Peyer's patch (tissue), 4 donors: ENCODE measurements around the gene SLC24A4.

Source experiments
- POLR2A ChIP-seq, 2 donors: fragments of 450-650 bp; IDR thresholded peaks; one replicate each; pipeline ENCODE4 v1.5.1; 2017; ENCODE audit warnings: antibody characterized with exemption in 2 of 2, mild to moderate bottlenecking in 2 of 2, moderate library complexity in 2 of 2
- TF ChIP-seq, protein P1 (sequence below), 6 experiments: fragments of 450-650 bp in 4 of 6; fragments of 200-600 bp in 2 of 6; sonication (generic) in 1 of 6; IDR thresholded peaks; one replicate each; pipeline ENCODE4 v1.5.1; 2017 to 2019; ENCODE audit warnings: antibody characterized with exemption in 6 of 6, mild to moderate bottlenecking in 3 of 6, moderate library complexity in 1 of 6

DNA sequence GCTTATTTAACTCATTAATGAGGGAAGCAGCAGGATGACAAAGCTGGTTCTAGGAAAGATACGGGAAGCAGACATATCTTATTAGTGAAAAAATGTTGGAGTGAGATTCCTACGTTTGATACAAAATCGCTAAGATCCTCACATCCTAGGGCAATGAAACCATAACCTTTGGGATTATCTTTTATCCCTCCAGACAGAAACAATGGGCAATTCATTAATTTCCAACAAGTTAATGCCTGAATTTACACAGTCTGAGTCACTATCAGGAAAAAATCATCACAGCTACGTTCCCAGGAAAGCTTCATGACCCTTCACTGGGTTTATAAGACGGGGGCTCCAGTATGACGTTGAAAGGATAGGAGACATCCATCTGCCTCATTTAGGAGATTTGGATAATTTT, 45.0 kb downstream of the SLC24A4 start:
- TF ChIP-seq, protein P1, sequence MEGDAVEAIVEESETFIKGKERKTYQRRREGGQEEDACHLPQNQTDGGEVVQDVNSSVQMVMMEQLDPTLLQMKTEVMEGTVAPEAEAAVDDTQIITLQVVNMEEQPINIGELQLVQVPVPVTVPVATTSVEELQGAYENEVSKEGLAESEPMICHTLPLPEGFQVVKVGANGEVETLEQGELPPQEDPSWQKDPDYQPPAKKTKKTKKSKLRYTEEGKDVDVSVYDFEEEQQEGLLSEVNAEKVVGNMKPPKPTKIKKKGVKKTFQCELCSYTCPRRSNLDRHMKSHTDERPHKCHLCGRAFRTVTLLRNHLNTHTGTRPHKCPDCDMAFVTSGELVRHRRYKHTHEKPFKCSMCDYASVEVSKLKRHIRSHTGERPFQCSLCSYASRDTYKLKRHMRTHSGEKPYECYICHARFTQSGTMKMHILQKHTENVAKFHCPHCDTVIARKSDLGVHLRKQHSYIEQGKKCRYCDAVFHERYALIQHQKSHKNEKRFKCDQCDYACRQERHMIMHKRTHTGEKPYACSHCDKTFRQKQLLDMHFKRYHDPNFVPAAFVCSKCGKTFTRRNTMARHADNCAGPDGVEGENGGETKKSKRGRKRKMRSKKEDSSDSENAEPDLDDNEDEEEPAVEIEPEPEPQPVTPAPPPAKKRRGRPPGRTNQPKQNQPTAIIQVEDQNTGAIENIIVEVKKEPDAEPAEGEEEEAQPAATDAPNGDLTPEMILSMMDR (IDR thresholded peaks at IDR 0.05) = no peak
- TF ChIP-seq POLR2A (IDR thresholded peaks at IDR 0.05) = no peak
